GM23338 (cell line): ENCODE measurements around the gene PRLH.

Experiments
- CREB1 ChIP-seq: fragments of 250-450 bp; sonication (Bioruptor Pico); IDR thresholded peaks from 2 replicates; pipeline ENCODE4 v1.5.0; 2020; ENCODE audit warnings: low read depth, mild to moderate bottlenecking, moderate library complexity
- CTCF ChIP-seq, 2 experiments: fragments of 200-600 bp in 1 of 2; sonication (generic) in 1 of 2; conservative IDR thresholded peaks; 2 replicates each; pipeline versions ENCODE4 v1.5.1 to v1.6.1; 2016 to 2017; ENCODE audit warnings: antibody characterized with exemption in 2 of 2, low read depth in 2 of 2, mild to moderate bottlenecking in 2 of 2, moderate library complexity in 1 of 2
- ETS1 ChIP-seq: IDR thresholded peaks from 2 replicates; pipeline ENCODE4 v1.6.1; 2016; ENCODE audit warnings: antibody characterized with exemption
- EZH2 ChIP-seq: fragments of 200-600 bp; sonication (generic); IDR thresholded peaks from one replicate; pipeline ENCODE4 v1.8.0; 2017; ENCODE audit warnings: antibody characterized with exemption, mild to moderate bottlenecking, low read depth; ENCODE audit not compliant: unreplicated experiment
- EZH2phosphoT487 ChIP-seq: fragments of 200-600 bp; sonication (generic); IDR thresholded peaks from one replicate; pipeline ENCODE4 v1.8.1; 2018; ENCODE audit warnings: antibody characterized with exemption; ENCODE audit not compliant: unreplicated experiment
- JUNB ChIP-seq: IDR thresholded peaks from one replicate; pipeline ENCODE4 v1.6.1; 2016; ENCODE audit warnings: antibody characterized with exemption; ENCODE audit not compliant: unreplicated experiment
- NANOG ChIP-seq: IDR thresholded peaks from 2 replicates; pipeline ENCODE4 v1.6.1; 2016; ENCODE audit warnings: antibody characterized with exemption, borderline replicate concordance
- POLR2AphosphoS5 ChIP-seq: IDR thresholded peaks from 2 replicates; pipeline ENCODE4 v1.6.1; 2016; ENCODE audit warnings: antibody characterized with exemption, low read depth
- REST ChIP-seq: IDR thresholded peaks from one replicate; pipeline ENCODE4 v1.6.1; 2018; ENCODE audit warnings: antibody characterized with exemption; ENCODE audit not compliant: unreplicated experiment
- STAT1 ChIP-seq: IDR thresholded peaks from one replicate; pipeline ENCODE4 v1.6.1; 2016; ENCODE audit warnings: antibody characterized with exemption; ENCODE audit not compliant: unreplicated experiment
- ZNF331 ChIP-seq: fragments of 250-450 bp; sonication (Bioruptor Pico); IDR thresholded peaks from 2 replicates; pipeline ENCODE4 v1.5.0; 2020; ENCODE audit warnings: low read depth, mild to moderate bottlenecking, moderate library complexity
- ZNF462 ChIP-seq: fragments of 250-450 bp; sonication (Bioruptor Pico); IDR thresholded peaks from 2 replicates; pipeline ENCODE4 v1.5.0; 2020; ENCODE audit warnings: mild to moderate bottlenecking, moderate library complexity

GRCh38 chr2:237517163-237517562 lies 49.2 kb upstream of the PRLH start:
- TF ChIP-seq EZH2 (no peak), CTCF (conservative IDR thresholded peaks at IDR 0.05; ENCODE audit: low read depth in 2 of 2) (no peak), POLR2AphosphoS5 (no peak), REST (no peak), EZH2phosphoT487 (no peak), STAT1 (no peak), JUNB (no peak), CREB1 (no peak), NANOG (no peak), ZNF331 (no peak), ETS1 (no peak), ZNF462 (no peak)
